HG02588 (cell line): Measurements from ENCODE around the gene DOP1A.

Experiments
- ATAC-seq: cut with Tn5 transposase; IDR thresholded peaks from one replicate; pipeline ENCODE4 v1.9.1; 2021; ENCODE audit warnings: mild to moderate bottlenecking, moderate library complexity; ENCODE audit not compliant: unreplicated experiment

DOP1A gene

DNA sequence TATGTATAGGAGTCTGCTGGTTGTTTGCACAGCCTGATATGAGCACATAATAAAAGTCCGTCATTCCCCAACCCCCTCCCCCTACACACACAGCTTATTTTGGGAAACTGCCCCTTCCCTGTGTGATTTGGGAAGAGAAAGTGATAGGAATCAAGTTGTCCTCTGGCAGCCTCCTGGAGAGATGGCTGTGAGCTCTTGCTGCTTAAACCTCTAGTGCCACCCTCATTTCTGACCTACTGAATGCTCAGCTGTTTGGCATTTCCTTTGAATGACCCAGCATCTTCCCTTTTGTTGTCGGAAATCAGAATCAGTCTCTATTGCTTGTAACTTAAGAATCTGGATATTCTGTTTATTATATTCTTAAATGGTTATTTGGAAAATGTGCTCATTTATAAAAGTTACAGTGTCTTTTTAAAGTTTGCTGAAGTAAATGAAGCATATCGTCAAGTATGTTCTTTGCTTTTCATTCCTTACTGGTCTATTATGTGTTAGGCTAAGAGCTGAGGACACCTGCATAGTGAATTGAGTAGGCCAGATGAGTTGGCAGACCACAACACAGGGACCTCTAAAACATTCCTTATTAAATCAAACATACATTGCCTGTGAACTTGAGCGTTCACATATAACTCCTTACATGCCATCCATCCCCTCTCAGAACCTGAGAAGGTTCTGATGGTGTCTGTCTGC, 131.2 kb downstream of the DOP1A start:
- ATAC-seq = no peak

GRCh38 chr6:83199173-83199862, 131.8 kb downstream of the DOP1A start:
- peak; percentile 68 for ATAC-seq

DNA sequence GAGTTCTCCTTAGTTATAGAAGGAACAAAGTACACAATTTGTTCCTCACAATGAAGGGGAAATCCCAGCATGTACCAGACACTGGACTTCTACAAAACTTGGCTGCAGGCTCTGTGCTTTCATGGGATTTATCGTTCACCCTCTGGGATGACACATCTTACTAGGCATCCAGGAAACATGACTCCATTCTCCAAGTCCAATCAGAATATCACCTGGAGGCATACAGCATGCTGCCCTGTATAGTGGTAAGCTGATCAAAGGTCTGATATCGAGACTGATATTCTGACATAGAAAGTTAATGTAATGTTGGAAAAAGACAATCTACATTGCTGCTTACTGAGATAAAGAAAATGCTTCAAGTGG, 132.4 kb downstream of the DOP1A start:
- no peak for ATAC-seq

DNA sequence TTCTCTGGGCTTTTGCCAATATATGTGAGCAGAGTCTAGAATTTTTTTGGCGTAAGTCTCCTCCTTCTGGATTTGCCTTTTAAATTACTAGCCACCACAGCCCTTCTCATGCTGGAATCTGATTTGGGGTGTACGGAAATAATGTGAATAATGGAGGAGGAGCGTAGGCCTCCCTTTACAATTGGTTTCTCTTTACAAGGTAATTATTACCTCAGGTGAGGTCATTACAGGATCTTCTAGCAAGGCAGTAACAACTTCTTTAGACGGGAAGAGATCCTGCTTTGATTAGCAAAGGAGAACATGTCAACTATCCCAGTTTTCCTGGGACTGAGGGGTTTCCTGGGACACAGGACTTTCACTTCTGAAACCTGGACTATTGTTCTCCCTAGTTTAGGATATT, 134.6 kb downstream of the DOP1A start:
- ATAC-seq = no peak

- ATAC-seq = peak; percentile 100
Measured at GRCh38 chr6:83215131-83216047, 147.9 kb downstream of the DOP1A start.

DNA sequence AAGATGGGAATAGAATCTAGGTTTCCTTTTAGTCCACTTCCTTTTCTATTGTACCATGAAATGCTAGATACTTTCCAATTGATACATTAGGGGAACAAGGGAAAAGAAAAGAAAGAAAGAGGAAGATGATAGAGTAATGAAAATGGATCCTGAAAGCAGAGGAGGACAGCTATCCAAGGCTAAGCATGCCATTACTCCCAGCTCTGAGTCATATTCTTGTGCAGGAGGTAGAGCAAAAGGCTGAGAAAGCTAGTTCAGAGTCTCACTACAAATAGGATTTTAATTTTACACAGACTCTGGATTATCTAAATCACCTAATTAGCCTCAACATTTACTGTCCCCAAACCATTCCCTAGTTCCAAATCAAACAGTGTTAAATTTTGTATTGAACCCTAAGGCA, 149.3 kb downstream of the DOP1A start:
- ATAC-seq = no peak
